Measurements from ENCODE around the gene ARHGAP19. TPM values are rescaled to one million over a fixed set of nuclear protein-coding genes. Genes with fewer than 3 reads are reported as not detected.

Gene ARHGAP19
- total and polyA plus RNA-seq, 2 experiments from 2014 or later = 5.3 to 18.7 TPM

- Histone ChIP-seq H3K9me3 (ENCODE audit: low read depth) (no peaks in the 10 kb centered on the region), H3K4me1 (ENCODE audit: low read depth) (peaks cover 42% of the 10 kb centered on the region), H3K36me3 (no peaks in the 10 kb centered on the region), H3K27ac (peak overlapping the region; percentile 80), H3K4me3 (peak overlapping the region; percentile 87), H3K27me3 (no peaks in the 10 kb centered on the region)
- DNase-seq (ENCODE audit: low read depth in 1 of 2, low spot score in 1 of 2) = peak; percentile 73 to 83
- TF ChIP-seq CTCF (IDR thresholded peaks at IDR 0.05; ENCODE audit: low read depth, low read length) = peak; percentile 52
Observed at GRCh38 chr10:97332591-97333350, 40.3 kb upstream of the ARHGAP19 start.

- no peaks in the 10 kb centered on the region for H3K27me3 ChIP-seq
- H3K27ac ChIP-seq = no peak overlapping the region
- peaks cover 39% of the 10 kb centered on the region for H3K4me1 ChIP-seq (ENCODE audit: low read depth)
- no peak for DNase-seq (ENCODE audit: low read depth in 1 of 2, low spot score in 1 of 2)
- H3K9me3 ChIP-seq (ENCODE audit: low read depth) = no peaks in the 10 kb centered on the region
- no peaks in the 10 kb centered on the region for H3K36me3 ChIP-seq
- TF ChIP-seq CTCF (IDR thresholded peaks at IDR 0.05; ENCODE audit: low read depth, low read length) = no peak
- peak overlapping the region; percentile 87 for H3K4me3 ChIP-seq
Observed at GRCh38 chr10:97331153-97331703, 38.8 kb upstream of the ARHGAP19 start.

- Histone ChIP-seq H3K27ac (no peak overlapping the region), H3K4me3 (no peak overlapping the region), H3K27me3 (no peaks in the 10 kb centered on the region), H3K36me3 (no peaks in the 10 kb centered on the region), H3K4me1 (ENCODE audit: low read depth) (peaks cover 46% of the 10 kb centered on the region), H3K9me3 (ENCODE audit: low read depth) (no peaks in the 10 kb centered on the region)
- DNase-seq (ENCODE audit: low read depth in 1 of 2, low spot score in 1 of 2) = no peak
- TF ChIP-seq CTCF (IDR thresholded peaks at IDR 0.05; ENCODE audit: low read depth, low read length) = no peak
Observed at GRCh38 chr10:97329766-97330165, 37.3 kb upstream of the ARHGAP19 start.

- peak overlapping the region; percentile 20 for H3K27ac ChIP-seq
Observed at GRCh38 chr10:97328646-97329453, 36.4 kb upstream of the ARHGAP19 start.

More at GRCh38 chr10:97328646-97329453, 36.4 kb upstream of the ARHGAP19 start:
- DNase-seq (ENCODE audit: low read depth in 1 of 2, low spot score in 1 of 2) = no peak
- H3K27me3 ChIP-seq = no peaks in the 10 kb centered on the region
- TF ChIP-seq CTCF (IDR thresholded peaks at IDR 0.05; ENCODE audit: low read depth, low read length) = no peak
- H3K4me1 ChIP-seq (ENCODE audit: low read depth) = peaks cover 46% of the 10 kb centered on the region
- no peak overlapping the region for H3K4me3 ChIP-seq
- H3K9me3 ChIP-seq (ENCODE audit: low read depth) = no peaks in the 10 kb centered on the region
- H3K36me3 ChIP-seq = no peaks in the 10 kb centered on the region
